HepG2 (cell line): ENCODE data around the gene GBE1. TPM values are rescaled to one million over a fixed set of nuclear protein-coding genes. Genes with fewer than 3 reads are reported as not detected.

Source experiments
- ATAC-seq: fragments of 200-7000 bp; cut with Tn5 transposase; 3 replicates; pipeline ENCODE4 v1.9.1; 2020; ENCODE audit warnings: mild to moderate bottlenecking, moderate library complexity
- BruUV-seq: library from RNA; stranded (reverse); fragments of 400-500 nt; replicated peaks from 2 replicates; lab custom pipeline; 2021; lab: Mats Ljungman, UMichigan
- CTCF ChIA-PET: fragments of 300-600 bp; formaldehyde crosslinking; extraction: SDS; loops from one replicate; lab custom pipeline; 2021; ENCODE audit warnings: low total read pairs, inconsistent platforms, low intra/inter-chr PET ratio; lab: Yijun Ruan, JAX
- POLR2A ChIA-PET: fragments of 350-600 bp; sonication (Branson Sonifier 250); formaldehyde crosslinking; loops from one replicate; lab custom pipeline; 2020; ENCODE audit warnings: antibody characterized with exemption, inconsistent platforms; lab: Yijun Ruan, JAX
- DNase-seq: peaks from one replicate; pipeline ENCODE4 v3.0.0-alpha.2; 2015; ENCODE audit warnings: low spot score
- FAIRE-seq: peaks from 3 replicates; lab custom pipeline; 2011; peaks lifted over from hg19 to GRCh38; lab: Jason Lieb, UNC
- H2AFZ ChIP-seq: one replicate; pipeline ENCODE4 v1.6.1; 2011; ENCODE audit warnings: low read length, inconsistent platforms
- H3K27ac ChIP-seq: fragments of 300-600 bp; 3 replicates; pipeline ENCODE4 v1.8.0; 2011; ENCODE audit warnings: mixed run types, mild to moderate bottlenecking, mixed read lengths, low read length, inconsistent platforms; ENCODE audit not compliant: insufficient read depth; ENCODE audit errors: extremely low read length
- H3K27me3 ChIP-seq, 2 experiments: fragments of 200-600 bp in 1 of 2; 2 replicates in 1 of 2; 3 replicates in 1 of 2; pipeline versions ENCODE4 v1.6.0 to v1.8.0; 2011; ENCODE audit warnings: low read length in 2 of 2, mild to moderate bottlenecking in 2 of 2, moderate library complexity in 2 of 2, inconsistent platforms in 1 of 2; ENCODE audit not compliant: insufficient read depth in 2 of 2, control insufficient read depth in 1 of 2
- H3K36me3 ChIP-seq, 2 experiments: fragments of 200-600 bp in 1 of 2; replicated peaks in 1 of 2; 2 replicates in 1 of 2; 3 replicates in 1 of 2; pipeline versions ENCODE4 v1.5.1 to v1.8.0; 2011; ENCODE audit warnings: low read length in 2 of 2, inconsistent platforms in 1 of 2; ENCODE audit not compliant: insufficient read depth in 2 of 2, control insufficient read depth in 1 of 2
- H3K4me1 ChIP-seq: 2 replicates; pipeline ENCODE4 v1.5.1; 2012; ENCODE audit warnings: low read length, inconsistent platforms; ENCODE audit not compliant: insufficient read depth
- H3K4me2 ChIP-seq: 2 replicates; pipeline ENCODE4 v1.6.0; 2011; ENCODE audit warnings: low read depth, low read length, inconsistent platforms
- H3K4me3 ChIP-seq, 3 experiments: fragments of 200-600 bp in 1 of 3; sonication (generic), shearing (Covaris generic) in 1 of 3; replicated peaks in 1 of 3; 2 replicates each; pipeline ENCODE4 v1.5.1; 2011 to 2016; ENCODE audit warnings: low read length in 3 of 3, inconsistent platforms in 2 of 3, low read depth in 2 of 3, mild to moderate bottlenecking in 2 of 3, control low read depth in 1 of 3, mixed read lengths in 1 of 3; ENCODE audit not compliant: insufficient read depth in 1 of 3
- H3K79me2 ChIP-seq: one replicate; pipeline ENCODE4 v1.6.1; 2011; ENCODE audit warnings: low read length, inconsistent platforms; ENCODE audit not compliant: insufficient read depth
- H3K9ac ChIP-seq: 2 replicates; pipeline ENCODE4 v1.6.0; 2011; ENCODE audit warnings: mild to moderate bottlenecking, low read depth, low read length, inconsistent platforms; ENCODE audit not compliant: insufficient read depth
- H3K9me3 ChIP-seq: 2 replicates; pipeline ENCODE4 v1.5.1; 2012; ENCODE audit warnings: mild to moderate bottlenecking, low read length
- H4K20me1 ChIP-seq: 2 replicates; pipeline ENCODE4 v1.6.0; 2011; ENCODE audit warnings: inconsistent platforms, mild to moderate bottlenecking, low read length, moderate library complexity; ENCODE audit not compliant: insufficient read depth
- MAFG ChIP-seq: sonication (generic); formaldehyde crosslinking; IDR thresholded peaks from 2 replicates; pipeline ENCODE4 v1.5.1; 2020; ENCODE audit warnings: mild to moderate bottlenecking, missing genetic modification reagents
- MAFK ChIP-seq, 2 experiments: IDR thresholded peaks in 1 of 2; conservative IDR thresholded peaks in 1 of 2; 2 replicates each; pipeline ENCODE4 v1.6.1; 2011; ENCODE audit warnings: improper control_type of control experiment in 2 of 2, low read length in 2 of 2
- RAD21 ChIP-seq: fragments of 450-650 bp; formaldehyde crosslinking; IDR thresholded peaks from 2 replicates; pipeline ENCODE4 v1.5.0; 2020; ENCODE audit warnings: mild to moderate bottlenecking
- SMC3 ChIP-seq: IDR thresholded peaks from 2 replicates; pipeline ENCODE4 v1.6.1; 2011; ENCODE audit warnings: low read length, improper control_type of control experiment
- STAG1 ChIP-seq: sonication (generic); formaldehyde crosslinking; IDR thresholded peaks from 2 replicates; pipeline ENCODE4 v1.4.0; 2020; ENCODE audit warnings: missing genetic modification reagents
- TAF1 ChIP-seq: sonication (generic); formaldehyde crosslinking; IDR thresholded peaks from 2 replicates; pipeline ENCODE4 v1.4.0; 2020; ENCODE audit warnings: missing genetic modification reagents
- ZNF605 ChIP-seq: sonication (generic); formaldehyde crosslinking; IDR thresholded peaks from 2 replicates; pipeline ENCODE4 v1.8.0; 2022; ENCODE audit warnings: mild to moderate bottlenecking, missing genetic modification reagents
- WGBS: methylation state at CpG from one replicate; pipeline ENCODE4 v1.1.6; 2017; ENCODE audit warnings: low lambda C conversion rate; 5-methylcytosine and 5-hydroxymethylcytosine counted together
- in situ Hi-C: cut with HindIII; loops from 2 replicates; pipeline ENCODE4 v1.10.0; 2017; ENCODE audit warnings: low pct_unique_long_range_greater_than_20kb; ENCODE audit not compliant: extremely low pct_ligation_motif_present
- intact Hi-C: fragments of 100-400 bp; cut with micrococcal nuclease; formaldehyde crosslinking; loops from one replicate; pipeline ENCODE4 v1.10.0; 2022; ENCODE audit not compliant: unreplicated experiment
- polyA plus RNA-seq, 8 experiments: library from polyadenylated mRNA; depleted of rRNA in 3 of 8; stranded (reverse) in 7 of 8; unstranded in 1 of 8; fragments of >200 nt; fragmentation: Illumina TruSeq in 4 of 8; extraction: Trizol in 4 of 8; gene quantifications; 2 replicates each; pipeline versions ENCODE4 v1.2.1 to v1.2.3, GENCODE V29; 2011 to 2016; ENCODE audit warnings: low read depth in 4 of 8, missing spikeins in 1 of 8, mixed read lengths in 1 of 8; ENCODE audit not compliant: insufficient read depth in 1 of 8
- total RNA-seq, 5 experiments: library from RNA; depleted of rRNA; stranded (reverse); fragments of >200 nt; fragmentation: Illumina TruSeq; extraction: Trizol; gene quantifications; 2 replicates each; pipeline ENCODE4 v1.2.3, GENCODE V29; 2016; ENCODE audit warnings: low read depth in 1 of 5
- TF ChIP-seq, protein P1 (sequence below): sonication (generic); formaldehyde crosslinking; IDR thresholded peaks from 2 replicates; pipeline ENCODE4 v1.5.0; 2020; ENCODE audit warnings: mild to moderate bottlenecking, low read depth, missing genetic modification reagents, borderline replicate concordance
- TF ChIP-seq, protein P2 (sequence below): sonication (generic); formaldehyde crosslinking; IDR thresholded peaks from 2 replicates; pipeline ENCODE4 v1.5.0; 2020; ENCODE audit warnings: mild to moderate bottlenecking, missing genetic modification reagents, moderate library complexity

The GBE1 gene
- total and polyA plus RNA-seq, 2 of the 13 experiments (the other 11 are each of a cell fraction or from before 2014, with no cell fraction given), result 22.9 to 36.1 TPM

DNA sequence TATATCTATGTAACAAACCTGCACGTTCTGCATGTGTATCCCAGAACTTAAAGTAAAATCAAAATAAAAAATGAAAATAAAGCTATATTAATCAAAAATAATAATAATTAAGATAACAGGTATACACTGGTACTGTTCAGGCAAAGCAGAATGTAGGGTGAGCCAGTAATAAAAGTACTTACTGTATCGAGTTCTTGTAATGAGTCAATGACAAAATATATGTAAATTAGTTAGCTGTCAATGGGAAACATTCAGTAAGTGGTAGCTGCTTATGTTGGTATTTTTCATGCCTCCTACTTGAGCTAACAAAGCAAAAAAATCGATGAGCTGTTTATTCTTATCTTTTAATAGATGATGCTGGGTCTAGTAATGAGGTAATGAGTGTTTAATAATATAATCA, 93.2 kb downstream of the GBE1 start:
- in situ Hi-C loops (loop anchor here (25.0 kb wide), 1 partner anchor 469 kb away; no protein-coding TSS in a partner anchor), intact Hi-C loops (loop anchor here (10.0 kb wide), 1 partner anchor 467 kb away; no protein-coding TSS in a partner anchor)
- WGBS, result 93% methylated on average over 3 of the region's 3 CpGs
- Histone ChIP-seq H4K20me1 (no peaks in the 10 kb centered on the region), H3K9me3 (no peaks in the 10 kb centered on the region), H2AFZ (no peak overlapping the region), H3K4me1 (no peaks in the 10 kb centered on the region), H3K9ac (no peak overlapping the region), H3K4me2 (no peak overlapping the region), H3K36me3 (peaks cover 0 to 2% of the 10 kb centered on the region in 2 experiments; a peak in 3 of 5 replicates)
- no TSS peak for BruUV-seq
- ChIA-PET POLR2A (no interaction called here), CTCF (no interaction called here)
- no peak for ATAC-seq
- DNase-seq, result no peak
- TF ChIP-seq ZNF605 (CRISPR knock-in tag), result no peak
- 0 out of 4 replicates have a peak, but pooled peaks of 1 of the 2 experiments have one; percentile 2 for TF ChIP-seq MAFK (conservative IDR thresholded peaks at IDR 0.05 in 1 of 2, IDR thresholded peaks at IDR 0.05 in 1 of 2; ENCODE audit: low read length in 2 of 2)
- TF ChIP-seq, all 625 proteins: peak for 1
- Histone ChIP-seq H3K79me2 (no peaks in the 10 kb centered on the region), H3K27ac (no peak overlapping the region), H3K4me3 (no peak overlapping the region), H3K27me3 (no peaks in the 10 kb centered on the region)
- no peak for FAIRE-seq

DNA sequence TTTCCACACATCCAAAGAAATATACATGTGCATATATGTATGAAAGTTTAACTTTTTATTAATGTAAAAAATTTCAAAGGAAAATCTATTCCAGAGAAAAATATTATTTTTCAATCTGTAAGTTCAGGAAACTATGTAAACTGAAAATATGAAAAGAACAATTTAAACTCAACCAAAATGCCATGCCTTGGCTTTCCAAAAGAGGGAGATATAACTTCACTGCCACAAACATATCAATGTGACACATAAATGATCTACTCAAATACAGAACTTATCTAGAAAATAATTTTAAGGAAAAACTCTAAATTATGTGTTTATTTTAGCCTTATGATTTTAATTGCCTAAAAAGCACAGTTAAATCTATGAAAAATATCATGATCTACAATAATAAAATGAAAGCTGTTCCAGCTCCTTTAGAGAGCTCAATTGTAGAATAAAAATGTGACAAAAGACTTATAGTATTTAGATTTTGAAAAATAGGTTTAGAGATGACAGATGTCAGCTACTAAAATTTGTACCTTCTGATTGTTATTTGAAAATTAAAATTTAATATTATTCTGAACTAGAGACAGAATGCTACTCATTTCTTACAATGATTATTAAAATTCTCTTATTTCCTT, 94.8 kb downstream of the GBE1 start:
- H3K9ac ChIP-seq, result no peak overlapping the region
- H3K4me1 ChIP-seq, result no peaks in the 10 kb centered on the region
- no peak overlapping the region for H3K27ac ChIP-seq
- no peaks in the 10 kb centered on the region for H3K9me3 ChIP-seq
- no peaks in the 10 kb centered on the region for H4K20me1 ChIP-seq
- no peaks in the 10 kb centered on the region for H3K79me2 ChIP-seq
- peaks cover 0 to 2% of the 10 kb centered on the region in 2 experiments; a peak in 3 of 5 replicates for H3K36me3 ChIP-seq
- H3K4me3 ChIP-seq, result no peak overlapping the region
- intact Hi-C loops, result loop anchor here (10.0 kb wide), 1 partner anchor 468 kb away; no protein-coding TSS in a partner anchor
- ATAC-seq (no peak), FAIRE-seq (peak; percentile 4)
- no peak overlapping the region for H3K4me2 ChIP-seq
- H2AFZ ChIP-seq, result no peak overlapping the region
- CTCF ChIA-PET, result interaction anchor here (1.2 to 1.4 kb wide), 2 partner anchors 244 to 466 kb away, joined by 3 read pairs; no protein-coding TSS in a partner anchor
- in situ Hi-C loops, result loop anchor here (25.0 kb wide), 1 partner anchor 471 kb away; no protein-coding TSS in a partner anchor
- TF ChIP-seq MAFG (CRISPR knock-in tag), result no peak
- 0 out of 2 replicates have a peak, but pooled peaks have one; percentile 18 for TF ChIP-seq SMC3
- TF ChIP-seq STAG1, result peak; percentile 69
- TF ChIP-seq, protein P1, sequence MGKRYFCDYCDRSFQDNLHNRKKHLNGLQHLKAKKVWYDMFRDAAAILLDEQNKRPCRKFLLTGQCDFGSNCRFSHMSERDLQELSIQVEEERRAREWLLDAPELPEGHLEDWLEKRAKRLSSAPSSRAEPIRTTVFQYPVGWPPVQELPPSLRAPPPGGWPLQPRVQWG (CRISPR knock-in tag), result no peak
- TF ChIP-seq TAF1 (CRISPR knock-in tag), result no peak
- 0 out of 2 replicates have a peak, but pooled peaks have one; percentile 12 for TF ChIP-seq RAD21 (CRISPR knock-in tag)
- TF ChIP-seq, protein P2, sequence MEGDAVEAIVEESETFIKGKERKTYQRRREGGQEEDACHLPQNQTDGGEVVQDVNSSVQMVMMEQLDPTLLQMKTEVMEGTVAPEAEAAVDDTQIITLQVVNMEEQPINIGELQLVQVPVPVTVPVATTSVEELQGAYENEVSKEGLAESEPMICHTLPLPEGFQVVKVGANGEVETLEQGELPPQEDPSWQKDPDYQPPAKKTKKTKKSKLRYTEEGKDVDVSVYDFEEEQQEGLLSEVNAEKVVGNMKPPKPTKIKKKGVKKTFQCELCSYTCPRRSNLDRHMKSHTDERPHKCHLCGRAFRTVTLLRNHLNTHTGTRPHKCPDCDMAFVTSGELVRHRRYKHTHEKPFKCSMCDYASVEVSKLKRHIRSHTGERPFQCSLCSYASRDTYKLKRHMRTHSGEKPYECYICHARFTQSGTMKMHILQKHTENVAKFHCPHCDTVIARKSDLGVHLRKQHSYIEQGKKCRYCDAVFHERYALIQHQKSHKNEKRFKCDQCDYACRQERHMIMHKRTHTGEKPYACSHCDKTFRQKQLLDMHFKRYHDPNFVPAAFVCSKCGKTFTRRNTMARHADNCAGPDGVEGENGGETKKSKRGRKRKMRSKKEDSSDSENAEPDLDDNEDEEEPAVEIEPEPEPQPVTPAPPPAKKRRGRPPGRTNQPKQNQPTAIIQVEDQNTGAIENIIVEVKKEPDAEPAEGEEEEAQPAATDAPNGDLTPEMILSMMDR (CRISPR knock-in tag), result peak; percentile 50
- TF ChIP-seq, all 625 proteins: peak for 4
- POLR2A ChIA-PET, result no interaction called here
- no peak for DNase-seq
- BruUV-seq, result no TSS peak
- no peaks in the 10 kb centered on the region for H3K27me3 ChIP-seq
